NCI-H526 (cell line): ENCODE measurements around the gene LIPC.

ENCODE experiments used
- DNase-seq, 2 experiments: peaks; one replicate each; lab custom pipeline; 2025; lab: John Stamatoyannopoulos, UW

Gene LIPC

DNA sequence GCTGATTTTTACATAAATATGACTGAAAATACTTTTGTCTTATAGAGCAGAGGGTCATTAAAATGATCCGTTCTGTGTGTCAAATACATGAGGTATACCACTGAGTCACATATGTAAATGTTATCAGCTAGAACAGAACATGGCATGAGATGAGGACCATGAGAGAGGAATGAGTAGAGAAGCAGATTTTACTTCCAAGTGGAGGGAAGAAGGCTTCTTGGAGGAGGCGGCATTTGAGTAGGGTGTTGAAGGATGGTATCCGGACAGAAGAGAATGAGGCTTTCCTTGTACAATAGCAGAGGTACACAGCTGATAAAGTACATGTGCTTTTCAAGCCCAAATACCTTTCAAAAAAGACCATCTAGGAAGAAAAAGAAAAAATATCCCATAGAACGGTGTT is 4.8 kb downstream of the LIPC start:
- DNase-seq, result no peak

DNA sequence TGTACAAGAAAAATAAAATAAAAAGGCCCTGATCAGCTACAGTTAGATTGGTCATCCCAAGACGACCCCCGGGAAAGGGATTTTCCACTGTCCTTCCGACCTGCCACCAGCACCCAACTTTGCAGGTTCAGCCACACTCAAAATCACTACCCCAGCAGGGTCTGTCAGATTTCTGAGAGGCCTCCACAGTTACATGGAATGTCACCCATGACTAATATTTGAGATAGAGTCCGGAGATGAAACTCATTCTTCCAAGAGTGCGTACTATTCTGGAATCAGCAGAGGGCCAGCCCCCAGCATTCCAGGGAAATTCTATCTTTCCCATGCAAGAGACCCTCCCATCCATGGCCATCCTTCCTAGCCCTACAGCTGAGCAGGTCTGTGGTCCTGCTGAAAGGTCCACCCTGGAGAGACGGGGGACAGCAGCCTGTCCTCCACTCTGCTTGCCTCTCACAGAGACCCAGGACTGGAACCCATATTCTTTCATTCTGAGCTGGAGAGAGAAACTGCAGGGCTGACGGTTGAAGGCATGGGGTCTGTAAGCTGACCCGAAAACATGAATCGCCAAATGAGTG is 5.8 kb downstream of the LIPC start:
- no peak for DNase-seq

DNA sequence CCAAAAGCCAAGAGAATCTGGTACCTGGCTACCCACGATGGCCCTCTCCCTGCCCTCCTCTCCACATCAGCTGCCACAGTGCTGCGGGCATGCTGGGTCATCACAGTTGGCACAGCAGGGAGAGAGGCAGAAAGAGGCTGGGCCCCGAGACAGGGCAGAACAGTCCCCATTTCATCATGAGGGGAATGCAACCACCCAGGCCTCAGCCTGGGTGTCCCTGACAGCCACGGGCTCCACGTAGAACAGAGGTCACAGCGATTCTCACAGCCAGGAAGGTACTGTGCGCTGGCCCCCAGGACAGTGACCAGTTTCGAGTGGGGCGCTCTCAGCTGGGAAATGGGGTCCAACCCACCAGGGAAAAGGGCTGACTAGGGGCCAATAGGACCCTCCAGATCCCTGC is 6.3 kb downstream of the LIPC start:
- DNase-seq, result no peak

DNA sequence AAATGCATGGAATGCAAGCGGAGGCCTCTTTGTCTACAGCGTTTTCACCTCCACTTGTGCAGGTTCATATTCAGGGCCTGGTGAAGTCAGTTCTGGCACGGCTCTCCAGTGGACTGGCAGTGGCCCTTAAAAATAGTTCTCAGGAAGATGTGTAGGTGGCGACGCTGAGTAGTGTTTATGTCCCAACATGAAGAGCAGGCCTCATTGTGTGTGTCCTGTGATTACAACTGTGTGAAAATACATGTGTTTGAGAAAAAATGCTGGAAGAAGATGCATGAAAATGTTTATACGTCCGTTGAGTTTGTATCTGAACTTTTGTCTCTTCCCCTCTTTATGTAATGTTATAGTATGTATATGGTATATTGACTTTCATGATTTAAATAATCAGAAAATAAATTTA is 7.2 kb downstream of the LIPC start:
- peak; percentile 7 to 75 for DNase-seq

DNA sequence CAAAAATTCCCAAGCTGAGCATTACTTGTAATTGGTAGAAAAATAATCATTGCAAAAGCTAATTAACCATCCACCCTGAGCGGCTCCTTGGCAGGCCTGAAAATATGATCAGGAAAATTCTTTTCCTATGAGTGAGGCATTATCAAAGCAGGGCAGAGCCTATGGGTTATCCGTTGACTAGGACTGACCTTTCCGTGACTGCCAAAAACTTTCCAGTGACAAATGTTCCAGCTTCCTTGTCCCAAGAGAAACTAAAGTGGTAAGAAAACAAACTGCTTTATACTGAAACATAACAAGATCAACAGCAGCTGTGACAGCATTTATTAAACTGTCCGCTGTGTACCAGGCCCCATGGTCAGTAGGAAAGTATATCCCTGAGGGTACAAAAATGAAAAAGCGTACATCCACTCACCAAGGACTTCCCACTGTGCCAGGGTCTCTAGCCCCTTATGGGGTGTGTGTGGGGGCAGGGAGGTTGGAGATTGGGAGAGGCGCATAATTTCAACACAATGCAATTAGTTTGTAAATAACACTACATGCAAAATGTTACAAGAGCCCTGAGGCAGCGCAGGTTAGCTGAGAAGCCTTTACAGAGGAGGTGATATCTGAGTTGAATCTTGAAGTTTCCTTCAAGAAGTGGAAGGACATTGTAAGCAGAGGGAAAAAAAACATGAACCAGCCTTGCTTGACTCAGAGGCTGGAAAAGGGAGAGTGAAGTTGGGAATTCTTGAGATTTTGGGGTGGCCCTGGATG is 8.5 kb downstream of the LIPC start:
- no peak for DNase-seq

GRCh38 chr15:58440922-58441321 is 9.1 kb downstream of the LIPC start:
- no peak for DNase-seq

GRCh38 chr15:58441376-58442070 is 9.7 kb downstream of the LIPC start:
- DNase-seq, result no peak

- no peak for DNase-seq
Observed at GRCh38 chr15:58442122-58442521, 10.3 kb downstream of the LIPC start.

- no peak for DNase-seq
Observed at GRCh38 chr15:58443308-58443707, 11.5 kb downstream of the LIPC start.

- no peak for DNase-seq
Observed at GRCh38 chr15:58444056-58444455, 12.3 kb downstream of the LIPC start.

DNA sequence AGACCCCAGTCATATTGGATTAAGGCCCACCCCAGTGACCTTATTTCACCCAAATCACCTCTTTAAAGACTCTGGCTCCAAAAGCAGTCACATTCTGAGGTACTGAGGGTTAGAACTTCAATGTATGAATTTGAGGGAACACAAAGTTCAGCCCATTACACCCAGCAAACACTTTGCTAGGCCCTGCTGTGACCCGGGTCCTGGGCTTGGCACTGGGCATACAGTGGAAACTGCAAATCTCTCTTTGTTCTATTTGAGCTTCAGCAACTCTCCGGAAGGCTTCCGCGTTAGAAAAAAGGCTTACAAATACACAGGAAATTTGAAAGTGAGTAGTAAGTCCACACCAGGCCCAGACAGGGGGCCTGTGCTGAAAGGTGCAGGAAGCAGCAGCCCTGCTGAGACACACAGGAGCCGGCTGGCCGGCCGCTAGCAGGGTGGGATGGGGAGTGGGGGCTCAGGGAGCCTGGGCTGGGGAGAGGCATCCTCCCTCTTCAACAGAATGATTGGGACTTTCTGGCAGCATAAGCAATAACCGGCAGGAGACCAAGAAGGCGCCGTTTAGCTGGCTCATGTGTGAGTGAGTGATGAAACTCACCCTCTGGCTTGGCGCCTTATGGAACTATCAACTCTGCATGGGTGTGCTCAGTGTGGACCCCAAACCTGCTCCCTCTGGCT is 13.0 kb downstream of the LIPC start:
- no peak for DNase-seq

DNA sequence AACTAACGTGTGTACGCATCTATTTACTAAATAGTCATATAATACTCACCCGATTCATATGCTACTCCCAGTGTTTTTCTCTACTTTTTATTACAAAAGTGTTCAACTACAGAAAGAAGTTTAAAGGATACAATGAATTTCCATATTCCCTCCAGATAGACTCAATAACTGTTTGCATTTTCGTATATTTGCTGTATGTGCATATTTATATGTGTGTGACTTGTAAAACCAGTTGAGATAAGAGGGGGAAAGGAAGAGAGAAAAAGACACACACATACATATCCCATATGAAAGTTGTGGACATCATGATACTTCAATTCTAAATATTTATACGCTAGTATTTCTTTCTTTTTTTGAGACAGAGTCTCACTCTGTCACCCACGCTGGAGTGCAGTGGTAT is 14.1 kb downstream of the LIPC start:
- no peak for DNase-seq

DNA sequence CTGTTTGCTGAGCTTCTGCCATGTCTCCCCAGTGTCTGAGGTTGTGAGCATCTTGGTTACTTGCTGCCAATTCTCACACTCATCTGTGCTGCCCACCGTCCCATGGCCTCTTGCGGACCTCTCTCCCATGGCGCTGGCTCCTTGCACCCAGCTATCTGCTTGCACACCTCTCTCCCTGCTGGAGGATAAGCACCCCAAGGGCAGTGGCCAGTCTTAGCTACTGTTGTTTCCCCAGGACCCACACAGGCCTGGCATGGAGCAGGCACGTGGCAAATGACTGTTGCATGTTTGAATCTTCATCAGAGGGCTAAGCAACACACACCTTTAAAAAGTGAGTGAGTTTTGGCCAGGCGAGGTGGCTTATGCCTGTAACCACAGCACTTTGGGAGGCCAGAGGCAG is 14.7 kb downstream of the LIPC start:
- no peak for DNase-seq

- DNase-seq, result no peak
Observed at GRCh38 chr15:58447271-58448010, 15.7 kb downstream of the LIPC start.

GRCh38 chr15:58448331-58448730 is 16.5 kb downstream of the LIPC start:
- peak in 1 of 2 experiments; percentile 13 for DNase-seq

- DNase-seq, result no peak
Observed at GRCh38 chr15:58448906-58449305, 17.1 kb downstream of the LIPC start.

DNA sequence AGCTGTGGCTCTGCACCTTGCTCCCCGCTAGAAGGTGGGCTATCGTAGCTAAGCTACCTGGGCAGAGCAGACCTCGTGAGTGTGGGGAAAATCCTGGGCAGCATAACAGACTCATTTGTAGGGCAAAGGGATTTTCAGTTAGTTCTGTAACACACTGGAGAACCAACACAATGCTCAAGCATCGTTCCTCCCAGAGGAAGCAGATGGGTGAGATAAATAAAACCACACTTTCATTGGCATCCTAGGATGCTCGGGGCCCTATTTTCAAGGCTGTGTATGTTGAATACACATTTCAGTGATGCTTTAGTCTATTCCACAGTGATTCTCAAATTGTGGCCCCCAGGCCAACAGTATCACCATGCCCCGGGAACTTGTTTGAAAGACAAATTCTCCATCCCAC is 20.0 kb downstream of the LIPC start:
- DNase-seq, result no peak

DNA sequence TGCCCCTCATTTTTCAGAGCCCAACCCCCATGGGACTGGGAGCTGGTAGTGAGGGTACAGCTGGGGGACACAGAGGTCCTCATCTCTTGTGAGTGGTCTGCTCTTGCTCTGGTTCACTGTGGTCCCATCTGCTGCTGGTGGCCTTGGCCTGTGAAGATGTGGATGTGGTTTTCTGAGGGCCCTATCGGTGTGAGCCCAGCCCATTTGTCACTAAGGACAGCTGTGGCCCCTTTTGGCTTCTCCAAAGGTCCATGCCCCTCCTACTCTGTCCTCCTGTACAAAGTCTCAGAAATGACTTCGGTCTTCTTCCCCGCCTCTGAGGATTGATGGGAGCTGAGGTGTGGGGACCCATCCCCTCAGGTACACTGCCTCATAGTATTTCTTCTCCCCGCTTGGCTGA is 21.0 kb downstream of the LIPC start:
- DNase-seq, result no peak

- DNase-seq, result no peak
Observed at GRCh38 chr15:58453931-58454793, 22.4 kb downstream of the LIPC start.

DNA sequence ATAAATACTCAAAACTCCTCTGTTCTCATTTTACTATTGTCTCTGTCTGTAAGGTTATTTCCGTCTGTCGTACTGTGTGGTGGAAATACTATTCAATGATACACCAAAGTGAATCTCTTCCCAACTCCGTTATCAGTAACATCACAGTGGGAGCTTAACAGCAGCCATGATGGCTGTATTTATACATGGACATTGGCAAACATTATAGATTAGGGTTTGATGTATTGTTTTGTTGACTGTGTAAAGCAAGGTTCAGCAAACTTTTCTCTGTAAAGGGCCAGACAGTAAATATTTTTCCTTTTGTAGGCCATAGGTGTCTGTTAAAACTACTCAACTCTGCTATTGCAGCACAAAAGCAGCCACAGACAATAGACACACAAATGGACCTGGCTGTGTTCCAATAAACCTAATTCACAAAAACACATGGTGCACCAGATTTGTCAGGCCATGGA is 23.2 kb downstream of the LIPC start:
- DNase-seq, result no peak

DNA sequence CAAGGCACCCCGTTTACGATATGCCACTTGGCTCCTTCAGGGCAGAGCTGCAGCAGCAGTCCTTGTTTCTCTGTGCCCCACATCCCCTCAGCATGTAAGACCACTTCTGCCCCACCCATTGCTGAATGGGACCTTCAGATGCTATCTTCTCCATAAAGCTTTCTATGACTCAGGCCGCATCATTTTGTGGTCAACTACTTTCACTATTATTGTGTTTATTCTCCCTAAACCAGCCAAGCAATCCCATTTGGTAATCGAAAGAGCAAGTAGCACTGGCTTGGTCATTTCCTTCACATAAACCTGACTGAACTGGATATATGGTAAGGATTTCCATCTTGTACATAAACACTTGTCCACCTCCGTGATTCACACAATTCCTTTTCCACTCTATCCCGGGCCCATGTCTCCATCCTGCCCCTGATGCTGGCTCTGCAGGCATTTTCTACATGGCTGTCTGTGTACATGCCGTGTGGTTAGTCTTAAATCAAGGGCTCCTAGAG is 25.7 kb downstream of the LIPC start:
- no peak for DNase-seq
